ENCODE results near the gene MAP3K2.

DNA sequence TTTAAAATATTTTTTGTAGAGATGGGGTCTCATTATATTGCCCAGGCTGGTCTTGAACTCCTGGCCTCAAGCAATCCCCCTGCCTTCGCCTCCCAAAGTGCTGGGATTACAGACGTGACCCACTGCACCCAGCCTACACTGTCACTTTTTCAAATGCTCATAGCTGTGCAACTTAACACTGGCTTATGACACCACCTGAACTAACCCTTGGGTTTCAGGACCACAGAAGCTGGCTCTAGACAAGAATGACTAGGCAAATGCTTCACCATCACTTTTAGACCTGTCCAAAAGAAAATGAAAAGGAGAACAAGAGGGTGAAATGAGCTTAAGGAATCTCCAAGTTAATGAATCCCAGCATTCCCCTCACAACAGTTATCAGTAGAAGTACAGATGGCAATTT is 107.1 kb downstream of the MAP3K2 start:
- TF ChIP-seq, protein P1, sequence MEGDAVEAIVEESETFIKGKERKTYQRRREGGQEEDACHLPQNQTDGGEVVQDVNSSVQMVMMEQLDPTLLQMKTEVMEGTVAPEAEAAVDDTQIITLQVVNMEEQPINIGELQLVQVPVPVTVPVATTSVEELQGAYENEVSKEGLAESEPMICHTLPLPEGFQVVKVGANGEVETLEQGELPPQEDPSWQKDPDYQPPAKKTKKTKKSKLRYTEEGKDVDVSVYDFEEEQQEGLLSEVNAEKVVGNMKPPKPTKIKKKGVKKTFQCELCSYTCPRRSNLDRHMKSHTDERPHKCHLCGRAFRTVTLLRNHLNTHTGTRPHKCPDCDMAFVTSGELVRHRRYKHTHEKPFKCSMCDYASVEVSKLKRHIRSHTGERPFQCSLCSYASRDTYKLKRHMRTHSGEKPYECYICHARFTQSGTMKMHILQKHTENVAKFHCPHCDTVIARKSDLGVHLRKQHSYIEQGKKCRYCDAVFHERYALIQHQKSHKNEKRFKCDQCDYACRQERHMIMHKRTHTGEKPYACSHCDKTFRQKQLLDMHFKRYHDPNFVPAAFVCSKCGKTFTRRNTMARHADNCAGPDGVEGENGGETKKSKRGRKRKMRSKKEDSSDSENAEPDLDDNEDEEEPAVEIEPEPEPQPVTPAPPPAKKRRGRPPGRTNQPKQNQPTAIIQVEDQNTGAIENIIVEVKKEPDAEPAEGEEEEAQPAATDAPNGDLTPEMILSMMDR (IDR thresholded peaks at IDR 0.05): no peak
- no peak for TF ChIP-seq POLR2A (IDR thresholded peaks at IDR 0.05)
